Stimulated activated effector memory CD8-positive, alpha-beta T cell treated with anti-CD3 and anti-CD28 coated beads, Interleukin-12 subunit alpha, Interleukin-12 subunit beta, amount 100 ng/mL, for 72 hours (primary cell): ENCODE results near the gene B4GALT5.

Experiments used
- ATAC-seq: fragments of 150-1000 bp; cut with Tn5 transposase; 2 replicates; pipeline ENCODE4 v1.10.0; 2021
- DNase-seq, 2 donors: peaks; one replicate each; pipeline ENCODE4 v3.0.0; 2021 to 2022; ENCODE audit warnings: low spot score in 2 of 2
- H3K27ac Mint-ChIP-seq: one replicate; pipeline ENCODE4 v1.8.0; 2022; ENCODE audit warnings: mild to moderate bottlenecking, mixed read lengths
- H3K36me3 Mint-ChIP-seq: one replicate; pipeline ENCODE4 v1.8.0; 2022; ENCODE audit warnings: mild to moderate bottlenecking, mixed read lengths
- H3K4me1 Mint-ChIP-seq: one replicate; pipeline ENCODE4 v1.8.0; 2022; ENCODE audit warnings: mixed read lengths
- H3K4me3 Mint-ChIP-seq: one replicate; pipeline ENCODE4 v1.8.0; 2022; ENCODE audit warnings: mild to moderate bottlenecking, mixed read lengths
- H3K9me3 Mint-ChIP-seq: one replicate; pipeline ENCODE4 v1.8.0; 2022; ENCODE audit warnings: mixed read lengths

The B4GALT5 gene

GRCh38 chr20:49698477-49698876, 15.2 kb downstream of the B4GALT5 start:
- H3K9me3 Mint-ChIP-seq, result no peaks in the 10 kb centered on the region
- H3K27ac Mint-ChIP-seq, result peak overlapping the region; percentile 86
- peak overlapping the region; percentile 68 for H3K4me3 Mint-ChIP-seq
- peaks cover 74% of the 10 kb centered on the region for H3K4me1 Mint-ChIP-seq
- peaks cover 42% of the 10 kb centered on the region for H3K36me3 Mint-ChIP-seq
- ATAC-seq, result no peak
- DNase-seq, result no peak

GRCh38 chr20:49697071-49697470, 16.6 kb downstream of the B4GALT5 start:
- ATAC-seq, result no peak
- H3K4me1 Mint-ChIP-seq, result peaks cover 82% of the 10 kb centered on the region
- peaks cover 33% of the 10 kb centered on the region for H3K36me3 Mint-ChIP-seq
- no peaks in the 10 kb centered on the region for H3K9me3 Mint-ChIP-seq
- H3K27ac Mint-ChIP-seq, result no peak overlapping the region
- DNase-seq, result no peak
- H3K4me3 Mint-ChIP-seq, result peak overlapping the region; percentile 68

- Mint-ChIP-seq H3K36me3 (peaks cover 28% of the 10 kb centered on the region), H3K27ac (no peak overlapping the region)
Observed at GRCh38 chr20:49696594-49696993, 17.1 kb downstream of the B4GALT5 start.

GRCh38 chr20:49695830-49696229, 17.8 kb downstream of the B4GALT5 start:
- peak overlapping the region; percentile 48 for H3K27ac Mint-ChIP-seq
- DNase-seq (no peak), ATAC-seq (no peak)
- no peak overlapping the region for H3K4me3 Mint-ChIP-seq
- H3K4me1 Mint-ChIP-seq, result peaks cover 82% of the 10 kb centered on the region
- no peaks in the 10 kb centered on the region for H3K9me3 Mint-ChIP-seq
- H3K36me3 Mint-ChIP-seq, result peaks cover 23% of the 10 kb centered on the region

More at GRCh38 chr20:49696594-49696993, 17.1 kb downstream of the B4GALT5 start:
- Mint-ChIP-seq H3K9me3 (no peaks in the 10 kb centered on the region), H3K4me1 (peaks cover 82% of the 10 kb centered on the region), H3K4me3 (no peak overlapping the region)
- DNase-seq (no peak), ATAC-seq (no peak)

- DNase-seq (no peak), ATAC-seq (no peak)
- peak overlapping the region; percentile 4 for H3K27ac Mint-ChIP-seq
- H3K36me3 Mint-ChIP-seq, result peaks cover 15% of the 10 kb centered on the region
- H3K9me3 Mint-ChIP-seq, result no peaks in the 10 kb centered on the region
- H3K4me1 Mint-ChIP-seq, result peaks cover 78% of the 10 kb centered on the region
- no peak overlapping the region for H3K4me3 Mint-ChIP-seq
Observed at GRCh38 chr20:49694450-49695071, 19.1 kb downstream of the B4GALT5 start.

GRCh38 chr20:49693435-49694171, 20.1 kb downstream of the B4GALT5 start:
- ATAC-seq, result no peak
- peaks cover 5% of the 10 kb centered on the region for H3K36me3 Mint-ChIP-seq
- H3K4me3 Mint-ChIP-seq, result no peak overlapping the region
- no peak for DNase-seq
- peaks cover 72% of the 10 kb centered on the region for H3K4me1 Mint-ChIP-seq
- H3K9me3 Mint-ChIP-seq, result no peaks in the 10 kb centered on the region
- peak overlapping the region; percentile 4 for H3K27ac Mint-ChIP-seq

- ATAC-seq (peak; percentile 49), DNase-seq (no peak)
- Mint-ChIP-seq H3K9me3 (no peaks in the 10 kb centered on the region), H3K4me3 (no peak overlapping the region), H3K36me3 (peaks cover under 1% of the 10 kb centered on the region), H3K27ac (no peak overlapping the region), H3K4me1 (peaks cover 74% of the 10 kb centered on the region)
Observed at GRCh38 chr20:49692941-49693340, 20.7 kb downstream of the B4GALT5 start.

- H3K36me3 Mint-ChIP-seq, result peaks cover 9% of the 10 kb centered on the region
- no peak overlapping the region for H3K4me3 Mint-ChIP-seq
- H3K4me1 Mint-ChIP-seq, result peaks cover 74% of the 10 kb centered on the region
- H3K9me3 Mint-ChIP-seq, result no peaks in the 10 kb centered on the region
- DNase-seq (no peak), ATAC-seq (no peak)
- peak overlapping the region; percentile 20 for H3K27ac Mint-ChIP-seq
Observed at GRCh38 chr20:49691818-49692568, 21.7 kb downstream of the B4GALT5 start.

GRCh38 chr20:49690899-49691620, 22.6 kb downstream of the B4GALT5 start:
- DNase-seq, result no peak
- Mint-ChIP-seq H3K9me3 (no peaks in the 10 kb centered on the region), H3K4me3 (no peak overlapping the region), H3K36me3 (peaks cover 11% of the 10 kb centered on the region), H3K27ac (peak overlapping the region; percentile 68), H3K4me1 (peaks cover 71% of the 10 kb centered on the region)
- ATAC-seq, result no peak

GRCh38 chr20:49687595-49688567, 25.8 kb downstream of the B4GALT5 start:
- Mint-ChIP-seq H3K9me3 (no peaks in the 10 kb centered on the region), H3K36me3 (peaks cover 27% of the 10 kb centered on the region), H3K4me3 (no peak overlapping the region), H3K27ac (peak overlapping the region; percentile 71), H3K4me1 (peaks cover 74% of the 10 kb centered on the region)
- DNase-seq (no peak), ATAC-seq (no peak)

GRCh38 chr20:49685809-49686208, 27.9 kb downstream of the B4GALT5 start:
- H3K4me3 Mint-ChIP-seq, result no peak overlapping the region
- ATAC-seq, result no peak
- no peak for DNase-seq
- no peaks in the 10 kb centered on the region for H3K9me3 Mint-ChIP-seq
- peaks cover 38% of the 10 kb centered on the region for H3K36me3 Mint-ChIP-seq
- peaks cover 73% of the 10 kb centered on the region for H3K4me1 Mint-ChIP-seq
- no peak overlapping the region for H3K27ac Mint-ChIP-seq

- no peak overlapping the region for H3K4me3 Mint-ChIP-seq
- peaks cover 75% of the 10 kb centered on the region for H3K4me1 Mint-ChIP-seq
- ATAC-seq (peak; percentile 74), DNase-seq (no peak)
- H3K36me3 Mint-ChIP-seq, result peaks cover 44% of the 10 kb centered on the region
- no peaks in the 10 kb centered on the region for H3K9me3 Mint-ChIP-seq
- H3K27ac Mint-ChIP-seq, result peak overlapping the region; percentile 74
Observed at GRCh38 chr20:49685161-49685601, 28.5 kb downstream of the B4GALT5 start.

GRCh38 chr20:49684335-49684997, 29.2 kb downstream of the B4GALT5 start:
- DNase-seq, result no peak
- Mint-ChIP-seq H3K4me3 (no peak overlapping the region), H3K4me1 (peaks cover 75% of the 10 kb centered on the region), H3K36me3 (peaks cover 46% of the 10 kb centered on the region), H3K9me3 (no peaks in the 10 kb centered on the region), H3K27ac (peak overlapping the region; percentile 74)
- ATAC-seq, result no peak

- H3K27ac Mint-ChIP-seq, result no peak overlapping the region
- no peaks in the 10 kb centered on the region for H3K9me3 Mint-ChIP-seq
- peaks cover 70% of the 10 kb centered on the region for H3K4me1 Mint-ChIP-seq
- no peak for DNase-seq
- ATAC-seq, result no peak
- H3K4me3 Mint-ChIP-seq, result no peak overlapping the region
- peaks cover 44% of the 10 kb centered on the region for H3K36me3 Mint-ChIP-seq
Observed at GRCh38 chr20:49682798-49683197, 30.9 kb downstream of the B4GALT5 start.
